Midbrain (tissue), 1 donor: ENCODE results near the gene MAP3K14.
A peak's percentile ranks its signal among the peaks of the same experiment; 100 is the strongest.
"Not testable (repeated sequence)": the region's sequence is repeated elsewhere in the genome, so short reads cannot be mapped to it uniquely, and the experiment has no call there.

Source experiments
- DNase-seq: peaks from one replicate; lab custom pipeline; 2025; lab: John Stamatoyannopoulos, UW

Gene MAP3K14

GRCh38 chr17:45315648-45316433, 979 bp downstream of the MAP3K14 start:
- DNase-seq = no peak

DNA sequence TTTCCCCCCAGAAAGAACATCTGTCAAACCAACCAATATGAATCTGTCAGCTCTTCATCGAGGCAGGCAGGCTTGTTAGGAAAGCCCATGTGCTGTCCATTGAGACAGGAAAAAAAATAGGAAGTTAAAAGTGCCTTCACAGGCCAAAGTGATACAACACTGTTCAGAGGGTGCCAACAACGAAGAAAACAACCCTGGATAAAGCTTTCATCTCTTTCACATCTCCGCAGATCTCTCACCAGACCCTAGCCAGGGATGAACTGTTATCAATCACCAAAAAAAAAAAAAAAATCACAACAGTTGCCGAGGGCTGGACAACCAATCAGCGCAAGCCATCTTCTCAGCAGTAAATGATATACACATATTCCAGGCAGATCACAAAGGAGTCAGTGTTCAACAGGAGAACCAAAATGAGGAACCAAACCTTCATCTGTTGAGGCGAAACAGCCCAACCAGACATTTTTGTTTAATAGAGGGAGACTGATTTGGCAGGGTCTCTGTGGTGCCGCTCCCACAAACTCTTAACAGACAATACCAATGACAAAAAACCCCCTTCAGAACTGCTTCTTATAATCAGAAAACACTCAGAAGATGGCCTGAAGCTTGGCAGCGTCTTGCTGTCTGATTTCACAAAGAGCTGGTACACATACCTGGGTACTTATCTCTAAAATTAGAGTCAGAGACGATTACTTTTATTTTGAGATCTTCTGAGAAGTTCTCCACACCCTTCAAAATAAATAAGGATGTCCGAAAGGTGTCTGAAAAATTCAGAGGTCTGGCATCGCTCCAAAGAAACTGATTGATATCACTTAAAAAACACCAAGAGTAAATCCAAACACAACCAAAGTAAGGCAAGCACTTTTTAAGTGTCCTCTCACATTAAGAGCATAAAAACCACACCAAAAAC, 1.8 kb downstream of the MAP3K14 start:
- DNase-seq = no peak

GRCh38 chr17:45313996-45314740, 2.7 kb downstream of the MAP3K14 start:
- no peak for DNase-seq

GRCh38 chr17:45313421-45313771, 3.4 kb downstream of the MAP3K14 start:
- no peak for DNase-seq

GRCh38 chr17:45312477-45313420, 4.1 kb downstream of the MAP3K14 start:
- no peak for DNase-seq

- DNase-seq = no peak
Observed at GRCh38 chr17:45311760-45312476, 4.9 kb downstream of the MAP3K14 start.

- DNase-seq = no peak
Observed at GRCh38 chr17:45311401-45311759, 5.4 kb downstream of the MAP3K14 start.

GRCh38 chr17:45310380-45311324, 6.2 kb downstream of the MAP3K14 start:
- DNase-seq = no peak

- no peak for DNase-seq
Observed at GRCh38 chr17:45309400-45309799, 7.4 kb downstream of the MAP3K14 start.

GRCh38 chr17:45308840-45309239, 8.0 kb downstream of the MAP3K14 start:
- no peak for DNase-seq

- DNase-seq = no peak
Observed at GRCh38 chr17:45308016-45308365, 8.8 kb downstream of the MAP3K14 start.

DNA sequence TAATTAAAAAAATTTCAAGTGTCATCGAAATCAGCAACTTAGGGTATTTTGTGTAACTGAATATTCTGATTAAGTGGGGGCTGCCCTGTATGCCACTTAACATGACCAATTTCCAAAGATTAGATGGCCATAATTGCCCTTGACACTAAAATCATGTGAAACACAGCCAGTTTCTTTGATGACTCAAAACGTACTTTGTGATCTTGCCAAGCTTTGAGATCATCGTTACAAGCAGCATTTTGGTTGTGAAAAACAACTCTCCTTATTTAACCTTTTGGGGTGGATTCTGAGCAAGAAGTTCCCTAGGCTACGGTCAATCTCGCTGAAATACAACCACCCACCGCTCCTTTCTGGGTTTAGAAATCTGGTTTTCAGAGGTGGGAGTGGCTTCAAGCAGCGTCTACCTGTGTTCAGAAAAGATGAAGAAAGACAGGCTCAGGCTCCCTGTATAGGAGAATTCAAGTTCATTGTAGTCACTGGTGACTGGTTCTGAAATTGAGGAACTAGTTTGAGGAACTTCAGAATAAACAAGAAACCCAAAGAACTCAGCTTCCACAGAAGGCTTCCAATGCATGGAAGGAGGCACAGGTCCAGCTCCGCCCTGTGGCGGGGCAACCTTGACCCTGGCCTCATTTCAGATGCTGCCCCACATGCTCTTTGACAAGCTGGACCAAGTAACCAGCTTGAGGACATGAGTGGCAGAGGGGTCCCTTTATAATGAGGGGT, 9.4 kb downstream of the MAP3K14 start:
- DNase-seq = peak; percentile 50

DNA sequence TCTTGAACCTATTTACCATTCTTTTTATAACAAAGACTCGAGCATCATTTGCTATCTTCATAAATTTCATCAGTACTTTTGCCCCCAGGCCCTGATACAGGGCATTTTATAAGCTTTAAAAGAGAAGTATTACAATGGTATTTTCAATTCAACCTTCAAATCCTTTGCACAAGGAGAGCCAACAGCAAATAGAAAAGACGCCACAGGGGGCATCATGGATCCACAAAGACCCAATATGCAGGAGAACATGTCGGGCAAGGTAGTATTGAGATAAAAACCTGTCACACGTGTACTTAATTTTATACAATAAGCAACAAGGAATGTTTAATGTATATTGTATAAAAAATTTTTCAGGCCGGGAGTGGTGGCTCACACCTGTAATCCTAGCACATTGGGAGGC, 10.2 kb downstream of the MAP3K14 start:
- no peak for DNase-seq

DNA sequence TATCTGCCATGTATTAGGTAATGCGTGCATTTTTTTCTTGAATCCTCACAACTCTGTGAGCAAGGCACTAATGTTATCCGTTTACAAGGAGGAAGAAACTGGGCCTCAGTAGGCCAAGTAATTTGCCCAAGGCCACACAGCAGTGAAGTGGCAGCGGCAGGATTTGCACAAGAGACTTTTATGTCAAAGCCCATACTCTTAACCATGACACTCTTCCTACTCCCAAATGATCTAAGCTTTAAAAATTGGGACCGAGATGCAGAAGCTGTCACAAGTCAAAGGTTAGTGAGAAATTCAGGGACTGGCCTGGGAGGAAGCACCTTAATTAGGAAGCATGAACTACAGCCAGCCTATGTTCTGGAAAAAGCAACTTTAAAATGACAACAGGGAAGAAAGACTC, 10.7 kb downstream of the MAP3K14 start:
- DNase-seq = no peak

- no peak for DNase-seq
Observed at GRCh38 chr17:45305530-45306087, 11.2 kb downstream of the MAP3K14 start.

- DNase-seq = no peak
Observed at GRCh38 chr17:45302649-45303173, 14.1 kb downstream of the MAP3K14 start.

- DNase-seq = not testable (repeated sequence)
Observed at GRCh38 chr17:45302220-45302619, 14.6 kb downstream of the MAP3K14 start.

DNA sequence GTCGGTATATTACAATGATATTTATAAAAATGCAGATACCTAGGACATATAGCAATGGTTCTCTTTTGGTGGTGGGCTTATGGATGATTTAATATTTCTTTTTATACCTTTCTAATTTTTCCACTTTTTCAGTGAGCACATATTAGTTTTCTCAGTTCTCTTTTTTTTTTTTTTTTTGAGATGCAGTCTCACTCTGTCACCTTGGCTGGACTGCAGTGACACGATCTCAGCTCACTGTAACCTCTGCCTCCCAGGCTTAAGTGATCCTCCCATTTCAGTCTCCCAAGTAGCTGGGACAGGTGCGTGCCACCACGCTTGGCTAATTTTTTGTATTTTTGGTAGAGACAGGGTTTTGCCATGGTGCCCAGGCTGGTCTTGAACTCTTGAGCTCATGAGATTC, 15.1 kb downstream of the MAP3K14 start:
- DNase-seq = no peak
